Breast epithelium (tissue), 4 donors: ENCODE data around the gene MORC1. TPM values are rescaled to one million over a fixed set of nuclear protein-coding genes. Genes with fewer than 3 reads are reported as not detected.

ENCODE experiments used
- DNase-seq, 2 donors: peaks; one replicate each; pipeline ENCODE4 v3.0.0-alpha.2; 2019; ENCODE audit warnings: low spot score in 2 of 2
- H3K27ac ChIP-seq, 2 donors: fragments of 200-600 bp; sonication (generic) in 1 of 2; one replicate each; pipeline ENCODE4 v1.5.1; 2016 to 2019; ENCODE audit warnings: mild to moderate bottlenecking in 1 of 2
- H3K27me3 ChIP-seq, 2 donors: fragments of 200-600 bp; sonication (generic) in 1 of 2; one replicate each; pipeline versions ENCODE4 v1.5.1 to v1.6.0; 2017 to 2019; ENCODE audit warnings: control low read depth in 1 of 2, mild to moderate bottlenecking in 1 of 2
- H3K36me3 ChIP-seq: fragments of 200-600 bp; one replicate; pipeline ENCODE4 v1.5.1; 2019
- H3K4me1 ChIP-seq, 2 donors: fragments of 200-600 bp; sonication (generic); one replicate each; pipeline ENCODE4 v1.5.1; 2016 to 2019; ENCODE audit warnings: control low read depth in 1 of 2
- H3K4me3 ChIP-seq, 3 donors: fragments of 200-600 bp; sonication (generic); 1 replicate in 2 of 3; 2 replicates in 1 of 3; pipeline ENCODE4 v1.5.1; 2016 to 2019; ENCODE audit warnings: mild to moderate bottlenecking in 3 of 3, moderate library complexity in 2 of 3
- H3K9me3 ChIP-seq, 2 donors: fragments of 200-600 bp; sonication (generic) in 1 of 2; one replicate each; pipeline ENCODE4 v1.5.1; 2016 to 2019; ENCODE audit warnings: control low read depth in 1 of 2
- POLR2A ChIP-seq: fragments of 450-650 bp; IDR thresholded peaks from one replicate; pipeline ENCODE4 v1.6.1; 2016; ENCODE audit warnings: antibody characterized with exemption, mild to moderate bottlenecking, moderate library complexity
- POLR2AphosphoS5 ChIP-seq, 3 donors: sonication (generic); formaldehyde crosslinking; IDR thresholded peaks; one replicate each; pipeline ENCODE4 v1.6.1; 2017; ENCODE audit warnings: antibody characterized with exemption in 3 of 3
- intact Hi-C: fragments of 100-400 bp; cut with DNase I; formaldehyde crosslinking; loops from one replicate; pipeline ENCODE4 v1.15.1; 2023; ENCODE audit warnings: low total_unique reads
- total RNA-seq, 3 donors: library from RNA; depleted of rRNA; stranded (reverse); fragments of >200 nt; gene quantifications; one replicate each; pipeline ENCODE4 v1.1.0, GENCODE V29; 2016
- TF ChIP-seq, protein P1 (sequence below), 3 donors: fragments of 450-650 bp; IDR thresholded peaks; one replicate each; pipeline ENCODE4 v1.5.1; 2016 to 2017; ENCODE audit warnings: antibody characterized with exemption in 3 of 3, mild to moderate bottlenecking in 3 of 3, moderate library complexity in 3 of 3

Gene MORC1
- total RNA-seq, 3 donors from 2014 or later: under 0.01 TPM; not detected in 2

DNA sequence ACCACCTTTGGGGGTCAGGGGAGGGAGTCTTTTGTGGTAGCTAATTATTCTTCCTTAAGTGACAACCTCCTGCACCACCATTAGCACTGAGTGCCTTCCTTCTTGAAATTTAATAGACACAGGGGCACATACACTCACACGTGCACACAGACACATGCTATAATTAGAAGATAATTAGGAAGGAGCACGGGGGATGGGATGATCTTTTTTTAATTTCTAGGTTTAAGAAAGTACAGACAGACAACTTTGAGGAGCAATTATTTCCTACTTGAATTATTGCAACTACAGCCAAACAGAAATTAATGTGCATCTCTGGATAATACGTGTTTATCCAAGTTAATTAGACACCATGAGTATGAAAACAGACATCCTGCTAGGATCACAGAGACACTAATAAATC is 119.5 kb downstream of the MORC1 start:
- Histone ChIP-seq H3K36me3 (no peaks in the 10 kb centered on the region), H3K9me3 (no peaks in the 10 kb centered on the region), H3K4me1 (no peaks in the 10 kb centered on the region), H3K4me3 (no peak overlapping the region), H3K27ac (no peak overlapping the region), H3K27me3 (no peaks in the 10 kb centered on the region)
- intact Hi-C loops: no loop called here
- DNase-seq: no peak
- TF ChIP-seq, protein P1, sequence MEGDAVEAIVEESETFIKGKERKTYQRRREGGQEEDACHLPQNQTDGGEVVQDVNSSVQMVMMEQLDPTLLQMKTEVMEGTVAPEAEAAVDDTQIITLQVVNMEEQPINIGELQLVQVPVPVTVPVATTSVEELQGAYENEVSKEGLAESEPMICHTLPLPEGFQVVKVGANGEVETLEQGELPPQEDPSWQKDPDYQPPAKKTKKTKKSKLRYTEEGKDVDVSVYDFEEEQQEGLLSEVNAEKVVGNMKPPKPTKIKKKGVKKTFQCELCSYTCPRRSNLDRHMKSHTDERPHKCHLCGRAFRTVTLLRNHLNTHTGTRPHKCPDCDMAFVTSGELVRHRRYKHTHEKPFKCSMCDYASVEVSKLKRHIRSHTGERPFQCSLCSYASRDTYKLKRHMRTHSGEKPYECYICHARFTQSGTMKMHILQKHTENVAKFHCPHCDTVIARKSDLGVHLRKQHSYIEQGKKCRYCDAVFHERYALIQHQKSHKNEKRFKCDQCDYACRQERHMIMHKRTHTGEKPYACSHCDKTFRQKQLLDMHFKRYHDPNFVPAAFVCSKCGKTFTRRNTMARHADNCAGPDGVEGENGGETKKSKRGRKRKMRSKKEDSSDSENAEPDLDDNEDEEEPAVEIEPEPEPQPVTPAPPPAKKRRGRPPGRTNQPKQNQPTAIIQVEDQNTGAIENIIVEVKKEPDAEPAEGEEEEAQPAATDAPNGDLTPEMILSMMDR (IDR thresholded peaks at IDR 0.05): no peak
- TF ChIP-seq POLR2AphosphoS5 (IDR thresholded peaks at IDR 0.05): no peak
- TF ChIP-seq POLR2A: no peak

DNA sequence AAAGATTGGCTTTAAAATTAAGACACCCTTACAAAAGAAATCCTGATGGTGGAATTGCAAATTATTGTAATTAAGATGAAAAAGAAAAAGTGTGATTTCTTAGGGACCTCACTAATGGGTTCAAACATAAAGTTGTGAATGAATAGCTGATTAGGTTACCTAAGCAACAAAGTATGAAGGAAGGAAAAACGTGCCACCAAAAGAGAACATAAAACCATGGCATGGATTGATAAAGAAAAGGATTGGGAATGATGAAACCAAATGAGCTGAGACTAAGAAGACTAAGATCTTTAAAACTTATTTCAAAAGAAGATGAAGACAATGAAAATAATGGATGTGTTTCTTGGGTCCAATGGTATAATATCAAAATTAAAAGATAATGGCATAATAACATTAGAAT is 132.1 kb downstream of the MORC1 start:
- H3K4me1 ChIP-seq: no peaks in the 10 kb centered on the region
- H3K27me3 ChIP-seq: no peaks in the 10 kb centered on the region
- no peak for DNase-seq
- intact Hi-C loops: no loop called here
- H3K27ac ChIP-seq: no peak overlapping the region
- H3K4me3 ChIP-seq: no peak overlapping the region
- no peaks in the 10 kb centered on the region for H3K9me3 ChIP-seq
- no peaks in the 10 kb centered on the region for H3K36me3 ChIP-seq
- TF ChIP-seq, protein P1 (IDR thresholded peaks at IDR 0.05): no peak
- TF ChIP-seq POLR2A (no peak), POLR2AphosphoS5 (IDR thresholded peaks at IDR 0.05) (no peak)

DNA sequence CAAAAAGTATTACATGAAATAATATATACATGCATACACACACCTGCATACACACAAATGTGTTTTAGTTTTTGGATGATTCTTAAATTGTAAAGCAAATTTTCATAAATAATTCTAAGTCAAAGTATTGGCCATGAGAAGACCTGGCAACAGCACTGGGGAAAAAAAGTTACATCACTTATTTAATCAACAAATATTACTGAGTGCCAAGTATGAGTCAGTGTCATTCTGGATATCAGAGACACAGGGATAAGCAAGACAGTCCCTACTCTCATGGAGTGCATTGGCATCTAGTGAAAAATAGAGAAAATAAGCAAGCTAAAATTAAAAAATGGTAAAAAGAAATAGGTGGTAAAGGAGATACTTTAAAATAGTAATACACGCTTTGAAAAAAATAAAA is 134.9 kb downstream of the MORC1 start:
- no peak for DNase-seq
- TF ChIP-seq POLR2AphosphoS5 (IDR thresholded peaks at IDR 0.05): no peak
- TF ChIP-seq POLR2A: no peak
- TF ChIP-seq, protein P1 (IDR thresholded peaks at IDR 0.05): no peak
- intact Hi-C loops: no loop called here
- Histone ChIP-seq H3K36me3 (no peaks in the 10 kb centered on the region), H3K4me3 (no peak overlapping the region), H3K9me3 (no peaks in the 10 kb centered on the region), H3K4me1 (no peaks in the 10 kb centered on the region), H3K27ac (no peak overlapping the region), H3K27me3 (no peaks in the 10 kb centered on the region)

DNA sequence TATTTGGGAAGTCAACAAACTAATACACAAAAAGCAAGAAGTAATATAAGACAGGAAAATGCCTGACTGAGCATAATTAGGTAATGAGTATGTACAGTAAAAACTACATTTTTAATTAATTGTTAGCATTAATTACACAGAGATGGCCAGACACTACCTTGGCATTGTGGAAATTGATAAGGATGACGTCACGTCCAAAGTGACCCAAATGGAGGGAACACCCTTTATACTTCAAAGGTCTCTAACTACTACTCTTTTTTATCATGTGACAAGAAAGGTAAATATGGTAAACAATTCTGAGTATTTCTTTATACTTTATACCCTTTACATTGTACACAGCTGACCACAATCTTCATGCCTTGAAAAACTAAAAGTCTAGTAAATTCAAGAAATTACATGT is 141.9 kb downstream of the MORC1 start:
- H3K9me3 ChIP-seq: no peaks in the 10 kb centered on the region
- H3K4me3 ChIP-seq: no peak overlapping the region
- H3K27ac ChIP-seq: no peak overlapping the region
- no peak for DNase-seq
- H3K36me3 ChIP-seq: no peaks in the 10 kb centered on the region
- H3K27me3 ChIP-seq: no peaks in the 10 kb centered on the region
- H3K4me1 ChIP-seq: no peaks in the 10 kb centered on the region
- TF ChIP-seq POLR2A: no peak
- no peak for TF ChIP-seq POLR2AphosphoS5 (IDR thresholded peaks at IDR 0.05)
- TF ChIP-seq, protein P1 (IDR thresholded peaks at IDR 0.05): no peak
- intact Hi-C loops: no loop called here

DNA sequence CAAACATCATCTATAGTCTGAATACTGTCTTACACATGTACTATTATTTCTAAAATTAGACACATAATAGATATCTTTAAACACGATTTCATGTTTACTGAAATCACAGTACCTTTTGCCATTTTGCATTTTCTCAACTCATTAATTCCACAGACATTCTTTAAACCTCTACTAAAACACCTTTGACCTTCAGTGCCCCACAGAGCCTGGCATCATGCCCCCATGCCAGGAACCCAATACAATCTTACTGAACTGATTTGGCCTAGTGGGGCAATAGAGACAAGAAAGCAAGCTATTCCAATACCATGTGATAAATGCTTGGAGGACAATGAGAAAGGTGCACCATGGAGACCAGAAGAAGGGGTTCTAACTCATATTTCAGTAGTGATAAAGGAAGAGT is 144.9 kb downstream of the MORC1 start:
- H3K4me3 ChIP-seq: no peak overlapping the region
- intact Hi-C loops: no loop called here
- TF ChIP-seq POLR2A: no peak
- TF ChIP-seq, protein P1 (IDR thresholded peaks at IDR 0.05): no peak
- TF ChIP-seq POLR2AphosphoS5 (IDR thresholded peaks at IDR 0.05): no peak
- H3K27me3 ChIP-seq: no peaks in the 10 kb centered on the region
- no peak overlapping the region for H3K27ac ChIP-seq
- H3K36me3 ChIP-seq: no peaks in the 10 kb centered on the region
- DNase-seq: no peak
- no peaks in the 10 kb centered on the region for H3K9me3 ChIP-seq
- H3K4me1 ChIP-seq: no peaks in the 10 kb centered on the region
